Measurements from ENCODE around the gene TAF5. TPM values are rescaled to one million over a fixed set of nuclear protein-coding genes. Genes with fewer than 3 reads are reported as not detected.
"Not testable (repeated sequence)": the region's sequence is repeated elsewhere in the genome, so short reads cannot be mapped to it uniquely, and the experiment has no call there.

Gene TAF5
- total and polyA plus RNA-seq, 2 donors: 5.1 to 9.4 TPM

- Histone ChIP-seq H3K27me3 (ENCODE audit: control insufficient read depth in 2 of 2, insufficient read depth in 1 of 2, low read length in 1 of 2) (no peaks in the 10 kb centered on the region), H3K27ac (ENCODE audit: low read depth in 1 of 2, low read length in 1 of 2) (peak overlapping the region; percentile 68 to 84), H3K4me3 (ENCODE audit: low read length in 2 of 2) (peak overlapping the region; percentile 91 to 92), H3K36me3 (ENCODE audit: control insufficient read depth in 2 of 2, insufficient read depth in 2 of 2, low read length in 1 of 2) (peaks cover 10 to 32% of the 10 kb centered on the region in 2 donors), H3K4me1 (ENCODE audit: control insufficient read depth in 2 of 2, insufficient read depth in 2 of 2, low read length in 2 of 2) (peaks cover 18 to 20% of the 10 kb centered on the region in 2 donors), H3K9me3 (ENCODE audit: control insufficient read depth in 2 of 2, insufficient read depth in 1 of 2, low read length in 1 of 2) (no peaks in the 10 kb centered on the region)
- WGBS: 5% methylated on average over 11 of the region's 11 CpGs
- DNase-seq (ENCODE audit: low read depth in 6 of 9, low spot score in 9 of 9): peak in 1 of 9 donors; percentile 21
Measured at GRCh38 chr10:103395754-103396066, 27.9 kb downstream of the TAF5 start.

- Histone ChIP-seq H3K27me3 (ENCODE audit: control insufficient read depth in 2 of 2, insufficient read depth in 1 of 2, low read length in 1 of 2) (no peaks in the 10 kb centered on the region), H3K4me3 (ENCODE audit: low read length in 2 of 2) (peak within 1 kb of the TSS; percentile 91 to 92), H3K4me1 (ENCODE audit: control insufficient read depth in 2 of 2, insufficient read depth in 2 of 2, low read length in 2 of 2) (peaks cover 18 to 20% of the 10 kb centered on the region in 2 donors), H3K36me3 (ENCODE audit: control insufficient read depth in 2 of 2, insufficient read depth in 2 of 2, low read length in 1 of 2) (peaks cover 12 to 34% of the 10 kb centered on the region in 2 donors), H3K9me3 (ENCODE audit: control insufficient read depth in 2 of 2, insufficient read depth in 1 of 2, low read length in 1 of 2) (no peaks in the 10 kb centered on the region), H3K27ac (ENCODE audit: low read depth in 1 of 2, low read length in 1 of 2) (peak within 1 kb of the TSS; percentile 68 to 84)
- under 1% methylated on average over 56 of the region's 56 CpGs for WGBS
- peak; percentile 92 to 98 (median 93) for DNase-seq (ENCODE audit: low read depth in 6 of 9, low spot score in 9 of 9)
Measured at GRCh38 chr10:103396067-103396788, 28.5 kb downstream of the TAF5 start, which contains the start of the genes ATP5MK and PDCD11. TSS of gene ATP5MK (minus strand) at chr10:103396475. CDS start at chr10:103392457, 4,018 bp downstream. TSS of gene PDCD11 (plus strand) at chr10:103396626. CDS start at chr10:103398427, 1,801 bp downstream.

GRCh38 chr10:103396789-103397087 lies 29.0 kb downstream of the TAF5 start:
- Histone ChIP-seq H3K27me3 (ENCODE audit: control insufficient read depth in 2 of 2, insufficient read depth in 1 of 2, low read length in 1 of 2) (no peaks in the 10 kb centered on the region), H3K9me3 (ENCODE audit: control insufficient read depth in 2 of 2, insufficient read depth in 1 of 2, low read length in 1 of 2) (no peaks in the 10 kb centered on the region), H3K4me1 (ENCODE audit: control insufficient read depth in 2 of 2, insufficient read depth in 2 of 2, low read length in 2 of 2) (peaks cover 18 to 20% of the 10 kb centered on the region in 2 donors), H3K27ac (ENCODE audit: low read depth in 1 of 2, low read length in 1 of 2) (peak overlapping the region; percentile 64 to 73), H3K4me3 (ENCODE audit: low read length in 2 of 2) (peak overlapping the region; percentile 91 to 92), H3K36me3 (ENCODE audit: control insufficient read depth in 2 of 2, insufficient read depth in 2 of 2, low read length in 1 of 2) (peaks cover 14 to 37% of the 10 kb centered on the region in 2 donors)
- DNase-seq (ENCODE audit: low read depth in 6 of 9, low spot score in 9 of 9): no peak
- WGBS: under 1% methylated on average over 8 of the region's 8 CpGs

- Histone ChIP-seq H3K36me3 (ENCODE audit: control insufficient read depth in 2 of 2, insufficient read depth in 2 of 2, low read length in 1 of 2) (peaks cover 18 to 41% of the 10 kb centered on the region in 2 donors), H3K27ac (ENCODE audit: low read depth in 1 of 2, low read length in 1 of 2) (no peak overlapping the region), H3K27me3 (ENCODE audit: control insufficient read depth in 2 of 2, insufficient read depth in 1 of 2, low read length in 1 of 2) (no peaks in the 10 kb centered on the region), H3K9me3 (ENCODE audit: control insufficient read depth in 2 of 2, insufficient read depth in 1 of 2, low read length in 1 of 2) (no peaks in the 10 kb centered on the region), H3K4me3 (ENCODE audit: low read length in 2 of 2) (peak overlapping the region; percentile 91 to 92), H3K4me1 (ENCODE audit: control insufficient read depth in 2 of 2, insufficient read depth in 2 of 2, low read length in 2 of 2) (peaks cover 18 to 20% of the 10 kb centered on the region in 2 donors)
- no peak for DNase-seq (ENCODE audit: low read depth in 6 of 9, low spot score in 9 of 9)
- 85% methylated on average over 19 of the region's 19 CpGs for WGBS
Measured at GRCh38 chr10:103397191-103397825, 29.5 kb downstream of the TAF5 start.

GRCh38 chr10:103413564-103413963 lies 45.8 kb downstream of the TAF5 start:
- over 99% methylated on average over 2 of the region's 2 CpGs for WGBS
- no peak for DNase-seq (ENCODE audit: low read depth in 6 of 9, low spot score in 9 of 9)
- Histone ChIP-seq H3K27ac (ENCODE audit: low read depth in 1 of 2, low read length in 1 of 2) (no peak overlapping the region), H3K36me3 (ENCODE audit: control insufficient read depth in 2 of 2, insufficient read depth in 2 of 2, low read length in 1 of 2) (peaks cover 71 to 90% of the 10 kb centered on the region in 2 donors), H3K27me3 (ENCODE audit: control insufficient read depth in 2 of 2, insufficient read depth in 1 of 2, low read length in 1 of 2) (no peaks in the 10 kb centered on the region), H3K4me1 (ENCODE audit: control insufficient read depth in 2 of 2, insufficient read depth in 2 of 2, low read length in 2 of 2) (no peaks in the 10 kb centered on the region), H3K9me3 (ENCODE audit: control insufficient read depth in 2 of 2, insufficient read depth in 1 of 2, low read length in 1 of 2) (no peaks in the 10 kb centered on the region), H3K4me3 (ENCODE audit: low read length in 2 of 2) (no peak overlapping the region)

- no peak for DNase-seq (ENCODE audit: low read depth in 6 of 9, low spot score in 9 of 9)
- Histone ChIP-seq H3K4me1 (ENCODE audit: control insufficient read depth in 2 of 2, insufficient read depth in 2 of 2, low read length in 2 of 2) (no peaks in the 10 kb centered on the region), H3K4me3 (ENCODE audit: low read length in 2 of 2) (no peak overlapping the region), H3K27ac (ENCODE audit: low read depth in 1 of 2, low read length in 1 of 2) (no peak overlapping the region), H3K36me3 (ENCODE audit: control insufficient read depth in 2 of 2, insufficient read depth in 2 of 2, low read length in 1 of 2) (peaks cover 89 to 95% of the 10 kb centered on the region in 2 donors), H3K9me3 (ENCODE audit: control insufficient read depth in 2 of 2, insufficient read depth in 1 of 2, low read length in 1 of 2) (no peaks in the 10 kb centered on the region), H3K27me3 (ENCODE audit: control insufficient read depth in 2 of 2, insufficient read depth in 1 of 2, low read length in 1 of 2) (no peaks in the 10 kb centered on the region)
- 95% methylated on average over 8 of the region's 8 CpGs for WGBS
Measured at GRCh38 chr10:103415581-103415980, 47.8 kb downstream of the TAF5 start.

GRCh38 chr10:103416436-103417147 lies 48.8 kb downstream of the TAF5 start:
- Histone ChIP-seq H3K9me3 (ENCODE audit: control insufficient read depth in 2 of 2, insufficient read depth in 1 of 2, low read length in 1 of 2) (no peaks in the 10 kb centered on the region), H3K27ac (ENCODE audit: low read depth in 1 of 2, low read length in 1 of 2) (no peak overlapping the region), H3K4me3 (ENCODE audit: low read length in 2 of 2) (no peak overlapping the region), H3K36me3 (ENCODE audit: control insufficient read depth in 2 of 2, insufficient read depth in 2 of 2, low read length in 1 of 2) (peaks cover 93 to 95% of the 10 kb centered on the region in 2 donors), H3K4me1 (ENCODE audit: control insufficient read depth in 2 of 2, insufficient read depth in 2 of 2, low read length in 2 of 2) (no peaks in the 10 kb centered on the region), H3K27me3 (ENCODE audit: control insufficient read depth in 2 of 2, insufficient read depth in 1 of 2, low read length in 1 of 2) (no peaks in the 10 kb centered on the region)
- WGBS: 72% methylated on average over 8 of the region's 8 CpGs
- peak in 7 of 9 donors; percentile 33 to 75 (median 47) for DNase-seq (ENCODE audit: low read depth in 6 of 9, low spot score in 9 of 9)

- H3K9me3 ChIP-seq (ENCODE audit: control insufficient read depth in 2 of 2, insufficient read depth in 1 of 2, low read length in 1 of 2); H3K4me3 ChIP-seq (ENCODE audit: low read length in 2 of 2); DNase-seq (ENCODE audit: low read depth in 6 of 9, low spot score in 9 of 9); H3K4me1 ChIP-seq (ENCODE audit: control insufficient read depth in 2 of 2, insufficient read depth in 2 of 2, low read length in 2 of 2); H3K27me3 ChIP-seq (ENCODE audit: control insufficient read depth in 2 of 2, insufficient read depth in 1 of 2, low read length in 1 of 2); H3K27ac ChIP-seq (ENCODE audit: low read depth in 1 of 2, low read length in 1 of 2): not testable (repeated sequence)
- peaks cover 89 to 92% of the 10 kb centered on the region in 2 donors for H3K36me3 ChIP-seq (ENCODE audit: control insufficient read depth in 2 of 2, insufficient read depth in 2 of 2, low read length in 1 of 2)
- WGBS: 96% methylated on average over 5 of the region's 5 CpGs
Measured at GRCh38 chr10:103417148-103417469, 49.3 kb downstream of the TAF5 start.

- no peak for DNase-seq (ENCODE audit: low read depth in 6 of 9, low spot score in 9 of 9)
- no peak overlapping the region for H3K27ac ChIP-seq (ENCODE audit: low read depth in 1 of 2, low read length in 1 of 2)
- 97% methylated on average over 5 of the region's 5 CpGs for WGBS
- H3K9me3 ChIP-seq (ENCODE audit: control insufficient read depth in 2 of 2, insufficient read depth in 1 of 2, low read length in 1 of 2): no peaks in the 10 kb centered on the region
- H3K27me3 ChIP-seq (ENCODE audit: control insufficient read depth in 2 of 2, insufficient read depth in 1 of 2, low read length in 1 of 2): no peaks in the 10 kb centered on the region
- no peaks in the 10 kb centered on the region for H3K4me1 ChIP-seq (ENCODE audit: control insufficient read depth in 2 of 2, insufficient read depth in 2 of 2, low read length in 2 of 2)
- H3K36me3 ChIP-seq (ENCODE audit: control insufficient read depth in 2 of 2, insufficient read depth in 2 of 2, low read length in 1 of 2): peaks cover 87 to 94% of the 10 kb centered on the region in 2 donors
- H3K4me3 ChIP-seq (ENCODE audit: low read length in 2 of 2): no peak overlapping the region
Measured at GRCh38 chr10:103417601-103418000, 49.8 kb downstream of the TAF5 start.

All from thymus (tissue), 11 donors.